NCI-H2227 treated with DMSO at 0.1 percent for 48 hours (cell line): Measurements from ENCODE around the gene NBR1.
"Not testable (repeated sequence)": the region's sequence is repeated elsewhere in the genome, so short reads cannot be mapped to it uniquely, and the experiment has no call there.

Experiments
- DNase-seq: peaks from one replicate; lab custom pipeline; 2025; lab: John Stamatoyannopoulos, UW

The NBR1 gene

GRCh38 chr17:43246456-43246855 is 75.4 kb downstream of the NBR1 start:
- DNase-seq, result not testable (repeated sequence)
